SH-SY5Y (cell line): ENCODE results near the gene TIGD3.

Experiments used
- GATA2 ChIP-seq: IDR thresholded peaks from 2 replicates; pipeline ENCODE4 v1.6.1; 2011; ENCODE audit warnings: mild to moderate bottlenecking, low read depth, low read length
- GATA3 ChIP-seq: IDR thresholded peaks from 2 replicates; pipeline ENCODE4 v1.6.1; 2011; ENCODE audit warnings: low read depth, mild to moderate bottlenecking, low read length, moderate library complexity

DNA sequence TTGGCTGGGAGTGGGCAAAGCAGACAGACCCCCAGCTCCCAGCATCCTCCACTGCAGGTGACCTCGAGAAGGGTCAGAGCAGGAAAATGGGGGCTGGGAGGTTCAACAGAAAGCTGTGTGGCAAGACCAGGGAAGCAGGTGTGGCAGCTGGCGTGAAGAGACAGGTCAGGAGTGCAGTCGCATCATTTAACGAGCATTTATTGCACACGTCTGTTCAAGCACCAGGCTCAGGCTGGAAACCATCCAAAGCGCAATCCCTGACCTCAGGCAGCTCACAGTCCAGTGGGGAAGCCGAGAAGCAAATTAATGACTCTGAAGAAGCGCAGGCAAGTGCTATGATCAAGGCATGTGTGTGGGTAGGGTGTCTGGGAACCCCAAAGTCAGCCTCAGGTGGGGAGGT lies 20.5 kb downstream of the TIGD3 start:
- TF ChIP-seq GATA3, result no peak
- no peak for TF ChIP-seq GATA2
